IMR-90 (cell line): ENCODE data around the gene DLD. TPM values are rescaled to one million over a fixed set of nuclear protein-coding genes. Genes with fewer than 3 reads are reported as not detected.

ENCODE experiments used
- ATAC-seq: fragments of 200-7000 bp; cut with Tn5 transposase; 2 replicates; pipeline ENCODE4 v1.9.1; 2020; ENCODE audit warnings: low read depth, mild to moderate bottlenecking, moderate library complexity
- BruUV-seq: library from RNA; stranded (reverse); fragments of 400-500 nt; replicated peaks from 2 replicates; lab custom pipeline; 2021; lab: Mats Ljungman, UMichigan
- CTCF ChIA-PET: fragments of 300-600 bp; formaldehyde crosslinking; extraction: SDS; loops from one replicate; lab custom pipeline; 2021; ENCODE audit warnings: antibody characterized with exemption; lab: Yijun Ruan, JAX
- POLR2A ChIA-PET: fragments of 300-600 bp; sonication (Branson Sonifier 250); formaldehyde crosslinking; loops from one replicate; lab custom pipeline; 2022; ENCODE audit warnings: antibody characterized with exemption; ENCODE audit not compliant: unreplicated experiment; lab: Charles Lee
- DNase-seq: peaks from one replicate; pipeline ENCODE4 v3.0.0; 2013
- H2AFZ ChIP-seq: replicated peaks from 2 replicates; pipeline ENCODE3; 2013; ENCODE audit warnings: low read length, mild to moderate bottlenecking; ENCODE audit not compliant: poor library complexity
- H2AK5ac ChIP-seq: 2 replicates; pipeline ENCODE4 v1.6.1; 2013; ENCODE audit warnings: low read depth, low read length, inconsistent platforms
- H2AK9ac ChIP-seq: replicated peaks from 2 replicates; pipeline ENCODE3; 2013; ENCODE audit warnings: mild to moderate bottlenecking, low read depth, low read length, moderate library complexity; ENCODE audit not compliant: poor library complexity
- H2BK120ac ChIP-seq: 2 replicates; pipeline ENCODE4 v1.6.1; 2013; ENCODE audit warnings: low read depth, low read length, inconsistent platforms
- H2BK15ac ChIP-seq: 3 replicates; pipeline ENCODE4 v1.6.1; 2013; ENCODE audit warnings: low read depth, low read length, inconsistent platforms
- H2BK20ac ChIP-seq: 2 replicates; pipeline ENCODE4 v1.6.1; 2013; ENCODE audit warnings: low read depth, mild to moderate bottlenecking, inconsistent platforms, low read length, moderate library complexity
- H2BK5ac ChIP-seq: 2 replicates; pipeline ENCODE4 v1.6.1; 2013; ENCODE audit warnings: mild to moderate bottlenecking, low read depth, low read length, inconsistent platforms; ENCODE audit not compliant: poor library complexity, severe bottlenecking
- H3K14ac ChIP-seq: replicated peaks from 2 replicates; pipeline ENCODE4 v1.6.1; 2013; ENCODE audit warnings: low read depth, low read length, inconsistent platforms
- H3K18ac ChIP-seq: 2 replicates; pipeline ENCODE4 v1.6.1; 2013; ENCODE audit warnings: low read depth, low read length, control low read depth
- H3K23ac ChIP-seq: 2 replicates; pipeline ENCODE4 v1.6.1; 2013; ENCODE audit warnings: low read depth, low read length, inconsistent platforms
- H3K27ac ChIP-seq: 2 replicates; pipeline ENCODE4 v1.5.1; 2013; ENCODE audit warnings: mild to moderate bottlenecking, control low read depth, low read length; ENCODE audit not compliant: insufficient read depth
- H3K27me3 ChIP-seq: 2 replicates; pipeline ENCODE4 v1.6.1; 2013; ENCODE audit warnings: low read length; ENCODE audit not compliant: control insufficient read depth, insufficient read depth
- H3K36me3 ChIP-seq: 2 replicates; pipeline ENCODE4 v1.6.1; 2013; ENCODE audit warnings: low read length, mixed read lengths; ENCODE audit not compliant: control insufficient read depth, insufficient read depth
- H3K4ac ChIP-seq: 2 replicates; pipeline ENCODE4 v1.6.1; 2013; ENCODE audit warnings: low read depth, low read length, inconsistent platforms
- H3K4me1 ChIP-seq: 2 replicates; pipeline ENCODE4 v1.6.1; 2013; ENCODE audit warnings: low read length, mixed read lengths; ENCODE audit not compliant: control insufficient read depth, insufficient read depth
- H3K4me2 ChIP-seq: 2 replicates; pipeline ENCODE4 v1.6.1; 2013; ENCODE audit warnings: low read depth, mild to moderate bottlenecking, control low read depth, low read length, moderate library complexity
- H3K4me3 ChIP-seq: 2 replicates; pipeline ENCODE4 v1.5.1; 2013; ENCODE audit warnings: low read depth, mild to moderate bottlenecking, control low read depth, low read length, moderate library complexity; ENCODE audit not compliant: insufficient read depth
- H3K56ac ChIP-seq: 2 replicates; pipeline ENCODE4 v1.6.1; 2013; ENCODE audit warnings: low read length, inconsistent platforms; ENCODE audit not compliant: insufficient read depth; ENCODE audit errors: extremely low read depth
- H3K79me1 ChIP-seq, 2 experiments: 2 replicates each; pipeline ENCODE4 v1.6.1; 2013; ENCODE audit warnings: low read length in 2 of 2, inconsistent platforms in 1 of 2, low read depth in 1 of 2
- H3K9ac ChIP-seq: 2 replicates; pipeline ENCODE4 v1.6.1; 2013; ENCODE audit warnings: low read depth, low read length, control low read depth
- H3K9me1 ChIP-seq: 2 replicates; pipeline ENCODE4 v1.6.1; 2013; ENCODE audit warnings: low read length, inconsistent platforms; ENCODE audit not compliant: insufficient read depth
- H3K9me3 ChIP-seq: 2 replicates; pipeline ENCODE4 v1.6.1; 2013; ENCODE audit warnings: low read length; ENCODE audit not compliant: control insufficient read depth, insufficient read depth
- H4K20me1 ChIP-seq: 2 replicates; pipeline ENCODE4 v1.6.1; 2013; ENCODE audit warnings: low read length, inconsistent platforms; ENCODE audit not compliant: insufficient read depth
- H4K5ac ChIP-seq: 2 replicates; pipeline ENCODE4 v1.6.1; 2013; ENCODE audit warnings: mild to moderate bottlenecking, low read depth, low read length, control low read depth
- H4K8ac ChIP-seq, 2 experiments: 2 replicates each; pipeline ENCODE4 v1.6.1; 2013; ENCODE audit warnings: low read depth in 2 of 2, low read length in 2 of 2, control low read depth in 1 of 2, inconsistent platforms in 1 of 2
- H4K91ac ChIP-seq: 2 replicates; pipeline ENCODE4 v1.6.1; 2013; ENCODE audit warnings: low read depth, low read length, inconsistent platforms; ENCODE audit not compliant: insufficient read depth
- CEBPB ChIP-seq: IDR thresholded peaks from 2 replicates; pipeline ENCODE4 v1.6.1; 2012; ENCODE audit warnings: low read depth, low read length, improper control_type of control experiment
- CTCF ChIP-seq: conservative IDR thresholded peaks from 2 replicates; pipeline ENCODE4 v1.5.1; 2012; ENCODE audit warnings: mild to moderate bottlenecking, low read depth, low read length, improper control_type of control experiment
- POLR2A ChIP-seq: IDR thresholded peaks from 2 replicates; pipeline ENCODE4 v1.6.1; 2012; ENCODE audit warnings: mild to moderate bottlenecking, low read depth, low read length
- RFX5 ChIP-seq: IDR thresholded peaks from 2 replicates; pipeline ENCODE4 v1.8.0; 2012; ENCODE audit warnings: low read depth, mild to moderate bottlenecking, low read length, moderate library complexity
- USF2 ChIP-seq: fragments of 150-350 bp; IDR thresholded peaks from 2 replicates; pipeline ENCODE4 v1.6.1; 2017; ENCODE audit warnings: mild to moderate bottlenecking, antibody characterized with exemption, low read length, low read depth
- WGBS, 2 experiments: methylation state at CpG; one replicate each; pipeline versions ENCODE4 v1.1.5 to v1.1.7; 2013; ENCODE audit warnings: missing lambda C conversion rate in 2 of 2; ENCODE audit not compliant: insufficient read length in 1 of 2; ENCODE audit errors: extremely low coverage in 2 of 2; 5-methylcytosine and 5-hydroxymethylcytosine counted together
- dilution Hi-C: fragments of 300-500 bp; cut with HindIII; formaldehyde crosslinking; loops from one replicate; pipeline ENCODE4 v1.14.3; 2018; ENCODE audit warnings: low sequenced_read_pairs; ENCODE audit not compliant: unreplicated experiment
- in situ Hi-C: fragments of 300-500 bp; cut with MboI; formaldehyde crosslinking; loops from 3 replicates; pipeline ENCODE4 v1.14.3; 2019; ENCODE audit warnings: low sequenced_read_pairs, inconsistent platforms, mixed read lengths
- intact Hi-C: fragments of 100-400 bp; cut with micrococcal nuclease; formaldehyde crosslinking; loops from 2 replicates; pipeline ENCODE4 v1.10.0; 2022
- polyA plus RNA-seq, 3 experiments: library from polyadenylated mRNA; depleted of rRNA; stranded (reverse); fragments of >200 nt; gene quantifications; 2 replicates each; pipeline ENCODE4 v1.2.3, GENCODE V29; 2012; ENCODE audit warnings: low replicate concordance in 1 of 3
- total RNA-seq: library from RNA; depleted of rRNA; stranded (reverse); fragments of >200 nt; gene quantifications from 2 replicates; pipeline ENCODE4 v1.2.3, GENCODE V29; 2012

The DLD gene
- total and polyA plus RNA-seq, 2 of the 4 experiments (the other 2 are of a cell fraction) = 121 to 361 TPM

GRCh38 chr7:107926481-107926880 is 35.5 kb downstream of the DLD start:
- no CpG with 5 or more reads among the region's 1 CpG for WGBS, 2 experiments
- intact Hi-C loops = no loop called here
- no peak overlapping the region for H3K27ac ChIP-seq
- H4K91ac ChIP-seq = no peak overlapping the region
- in situ Hi-C loops = no loop called here
- no peaks in the 10 kb centered on the region for H3K9me3 ChIP-seq
- BruUV-seq = no TSS peak
- no peak overlapping the region for H3K4ac ChIP-seq
- H2AK9ac ChIP-seq = no peak overlapping the region
- H3K27me3 ChIP-seq = no peaks in the 10 kb centered on the region
- no peak for ATAC-seq
- no peak overlapping the region for H3K4me3 ChIP-seq
- no peaks in the 10 kb centered on the region; the same call in 1 of the 2 replicates for H3K9me1 ChIP-seq
- H3K4me2 ChIP-seq = no peak overlapping the region
- H2BK5ac ChIP-seq = no peak overlapping the region
- no peak overlapping the region for H2AK5ac ChIP-seq
- peaks cover 50% of the 10 kb centered on the region for H3K36me3 ChIP-seq
- H3K79me1 ChIP-seq = peaks cover 8 to 11% of the 10 kb centered on the region in 2 experiments
- no peak overlapping the region for H3K14ac ChIP-seq
- H4K8ac ChIP-seq = no peak overlapping the region
- H3K23ac ChIP-seq = no peak overlapping the region
- no peak overlapping the region for H3K9ac ChIP-seq
- POLR2A ChIA-PET = no interaction called here
- H3K18ac ChIP-seq = no peak overlapping the region
- H2BK15ac ChIP-seq = no peak overlapping the region
- dilution Hi-C loops = no loop called here
- no peak overlapping the region for H2BK20ac ChIP-seq
- no peak for DNase-seq
- CTCF ChIA-PET = interaction anchor here (0.6 kb wide), 1 partner anchor 74 kb away, joined by 5 read pairs; no protein-coding TSS in a partner anchor
- no peaks in the 10 kb centered on the region for H4K20me1 ChIP-seq
- 0 out of 2 replicates have a peak, but pooled peaks cover 2% of the 10 kb centered on the region for H3K4me1 ChIP-seq
- no peak overlapping the region for H2BK120ac ChIP-seq
- H2AFZ ChIP-seq = no peak overlapping the region
- no peak overlapping the region for H3K56ac ChIP-seq
- TF ChIP-seq RFX5 (no peak), POLR2A (no peak), CTCF (no peak), CEBPB (no peak), USF2 (no peak)
- H4K5ac ChIP-seq = no peak overlapping the region
